GM23248 (cell line): ENCODE measurements around the gene CHIT1. TPM values are rescaled to one million over a fixed set of nuclear protein-coding genes. Genes with fewer than 3 reads are reported as not detected.
"Not testable (repeated sequence)": the region's sequence is repeated elsewhere in the genome, so short reads cannot be mapped to it uniquely, and the experiment has no call there.

Experiments used
- DNase-seq: peaks from one replicate; pipeline ENCODE4 v3.0.0-alpha.2; 2015
- H2AFZ ChIP-seq: fragments of 200-600 bp; sonication (generic); 2 replicates; pipeline ENCODE4 v1.6.1; 2016; ENCODE audit warnings: antibody characterized with exemption
- H3F3A ChIP-seq: fragments of 200-600 bp; sonication (generic); 2 replicates; pipeline ENCODE4 v1.6.1; 2016; ENCODE audit warnings: mild to moderate bottlenecking, antibody characterized with exemption, mixed run types; ENCODE audit not compliant: insufficient read depth
- H3K27ac ChIP-seq: fragments of 200-600 bp; sonication (generic); 2 replicates; pipeline ENCODE4 v1.5.1; 2016; ENCODE audit warnings: mild to moderate bottlenecking
- H3K27me3 ChIP-seq: fragments of 200-600 bp; sonication (generic); replicated peaks from 2 replicates; pipeline ENCODE4 v1.6.1; 2016; ENCODE audit warnings: mild to moderate bottlenecking; ENCODE audit not compliant: insufficient read depth
- H3K36me3 ChIP-seq: fragments of 200-600 bp; sonication (generic); 2 replicates; pipeline ENCODE4 v1.6.1; 2016; ENCODE audit warnings: low read depth, mild to moderate bottlenecking
- H3K4me1 ChIP-seq: fragments of 200-600 bp; sonication (generic); 2 replicates; pipeline ENCODE4 v1.6.1; 2016; ENCODE audit warnings: mild to moderate bottlenecking; ENCODE audit not compliant: insufficient read depth
- H3K4me2 ChIP-seq: fragments of 200-600 bp; sonication (generic); one replicate; pipeline ENCODE4 v1.6.1; 2016; ENCODE audit warnings: mild to moderate bottlenecking; ENCODE audit not compliant: unreplicated experiment
- H3K4me3 ChIP-seq: fragments of 200-600 bp; sonication (generic); 2 replicates; pipeline ENCODE4 v1.5.1; 2016; ENCODE audit warnings: mild to moderate bottlenecking
- H3K79me2 ChIP-seq: fragments of 200-600 bp; sonication (generic); 2 replicates; pipeline ENCODE4 v1.6.1; 2016; ENCODE audit warnings: mild to moderate bottlenecking; ENCODE audit not compliant: insufficient read depth
- H3K9ac ChIP-seq: fragments of 200-600 bp; sonication (generic); 2 replicates; pipeline ENCODE4 v1.6.1; 2016; ENCODE audit warnings: mild to moderate bottlenecking
- H3K9me2 ChIP-seq: fragments of 200-600 bp; sonication (generic); 2 replicates; pipeline ENCODE4 v1.6.1; 2016; ENCODE audit warnings: mixed run types, mild to moderate bottlenecking, moderate library complexity; ENCODE audit not compliant: insufficient read depth
- H3K9me3 ChIP-seq: fragments of 200-600 bp; sonication (generic); one replicate; pipeline ENCODE4 v1.6.1; 2017; ENCODE audit warnings: low read depth
- H4K20me1 ChIP-seq: fragments of 200-600 bp; sonication (generic); 2 replicates; pipeline ENCODE4 v1.6.0; 2016; ENCODE audit not compliant: insufficient read depth
- EZH2 ChIP-seq: fragments of 200-600 bp; sonication (generic); IDR thresholded peaks from 2 replicates; pipeline ENCODE4 v1.6.1; 2018; ENCODE audit warnings: antibody characterized with exemption, mild to moderate bottlenecking; ENCODE audit not compliant: insufficient read depth, poor library complexity, severe bottlenecking
- EZH2phosphoT487 ChIP-seq: fragments of 200-600 bp; sonication (generic); IDR thresholded peaks from 2 replicates; pipeline ENCODE4 v1.6.1; 2018; ENCODE audit warnings: antibody characterized with exemption, moderate library complexity, mild to moderate bottlenecking, low read depth; ENCODE audit not compliant: insufficient read depth
- WGBS, 2 experiments: methylation state at CpG; one replicate each; pipeline ENCODE4 v1.1.6; 2015 to 2017; ENCODE audit warnings: low lambda C conversion rate in 2 of 2, low coverage in 1 of 2; ENCODE audit errors: missing lambda C conversion rate in 2 of 2; 5-methylcytosine and 5-hydroxymethylcytosine counted together
- in situ Hi-C: fragments of 300-500 bp; cut with MboI; formaldehyde crosslinking; loops from 2 replicates; pipeline ENCODE4 v1.15.0; 2020
- polyA plus RNA-seq: library from polyadenylated mRNA; unstranded; fragments of >200 nt; fragmentation: Nextera tagmentation; extraction: Ambion mirVana; gene quantifications from 2 replicates; pipeline ENCODE4 v1.2.1, GENCODE V29; 2016
- total RNA-seq: library from RNA; depleted of rRNA; stranded (reverse); fragments of >200 nt; shearing (Covaris generic); gene quantifications from 2 replicates; pipeline ENCODE4 v1.2.3, GENCODE V29; 2014

Gene CHIT1
- total and polyA plus RNA-seq, 2 experiments from 2014 or later, result not detected

- Histone ChIP-seq H3K9ac (peak overlapping the region; percentile 76), H3K9me2 (no peaks in the 10 kb centered on the region), H3K4me2 (peak overlapping the region; percentile 77), H3K36me3 (no peaks in the 10 kb centered on the region), H3K79me2 (no peaks in the 10 kb centered on the region), H3K4me3 (peak overlapping the region; percentile 91), H3F3A (no peaks in the 10 kb centered on the region), H3K9me3 (no peaks in the 10 kb centered on the region), H3K4me1 (no peaks in the 10 kb centered on the region), H3K27ac (peak overlapping the region; percentile 33; the same call in 1 of the 2 replicates), H2AFZ (peak overlapping the region; percentile 95), H3K27me3 (no peaks in the 10 kb centered on the region; the same call in 1 of the 2 replicates), H4K20me1 (no peaks in the 10 kb centered on the region)
- in situ Hi-C loops, result no loop called here
- peak; percentile 90 for DNase-seq
- TF ChIP-seq EZH2phosphoT487, result no peak
- no peak for TF ChIP-seq EZH2
- WGBS, 2 experiments, result 1 to 2% methylated on average over 20 of the region's 20 CpGs
Measured at GRCh38 chr1:203267347-203267846, 37.9 kb upstream of the CHIT1 start.

- H3K36me3 ChIP-seq, H3F3A ChIP-seq, DNase-seq, H2AFZ ChIP-seq, H3K79me2 ChIP-seq, H4K20me1 ChIP-seq, H3K27ac ChIP-seq, H3K9me2 ChIP-seq, in situ Hi-C loops, H3K27me3 ChIP-seq, H3K9ac ChIP-seq, H3K4me1 ChIP-seq, H3K4me3 ChIP-seq, H3K4me2 ChIP-seq, H3K9me3 ChIP-seq: not testable (repeated sequence)
- WGBS, 2 experiments, result 30% methylated on average over 5 of the region's 5 CpGs
Measured at GRCh38 chr1:203266140-203266539, 36.7 kb upstream of the CHIT1 start.

GRCh38 chr1:203265541-203265940, 36.1 kb upstream of the CHIT1 start:
- H3K36me3 ChIP-seq, result no peaks in the 10 kb centered on the region
- H3K79me2 ChIP-seq, result no peaks in the 10 kb centered on the region
- peaks cover 3% of the 10 kb centered on the region for H3K27me3 ChIP-seq
- no peak for DNase-seq
- H3K9ac ChIP-seq, result no peak overlapping the region
- H3K9me2 ChIP-seq, result no peaks in the 10 kb centered on the region
- H3K4me1 ChIP-seq, result no peaks in the 10 kb centered on the region
- 78% methylated on average over 4 of the region's 4 CpGs for WGBS, 2 experiments
- no peak overlapping the region for H2AFZ ChIP-seq
- H3K27ac ChIP-seq, result no peak overlapping the region
- TF ChIP-seq EZH2phosphoT487 (no peak), EZH2 (no peak)
- H3K9me3 ChIP-seq, result no peaks in the 10 kb centered on the region
- H4K20me1 ChIP-seq, result no peaks in the 10 kb centered on the region
- H3F3A ChIP-seq, result no peaks in the 10 kb centered on the region
- no peak overlapping the region for H3K4me3 ChIP-seq
- H3K4me2 ChIP-seq, result no peak overlapping the region
- in situ Hi-C loops, result no loop called here

- Histone ChIP-seq H3K79me2 (no peaks in the 10 kb centered on the region), H2AFZ (no peak overlapping the region; the same call in 1 of the 2 replicates), H3F3A (no peaks in the 10 kb centered on the region), H3K4me1 (no peaks in the 10 kb centered on the region), H4K20me1 (no peaks in the 10 kb centered on the region), H3K9ac (no peak overlapping the region), H3K27ac (no peak overlapping the region), H3K4me2 (no peak overlapping the region), H3K9me2 (no peaks in the 10 kb centered on the region), H3K9me3 (no peaks in the 10 kb centered on the region), H3K27me3 (peaks cover 3% of the 10 kb centered on the region), H3K36me3 (no peaks in the 10 kb centered on the region), H3K4me3 (no peak overlapping the region)
- DNase-seq, result peak; percentile 57
- 4 to 5% methylated on average over 6 of the region's 6 CpGs for WGBS, 2 experiments
- TF ChIP-seq EZH2, result no peak
- no peak for TF ChIP-seq EZH2phosphoT487
- in situ Hi-C loops, result no loop called here
Measured at GRCh38 chr1:203264052-203264501, 34.6 kb upstream of the CHIT1 start.

- Histone ChIP-seq H3K27ac (no peak overlapping the region), H3K9me2 (no peaks in the 10 kb centered on the region), H3K4me1 (no peaks in the 10 kb centered on the region), H2AFZ (0 out of 2 replicates have a peak overlapping the region, but pooled peaks have one; percentile 26), H3K4me3 (no peak overlapping the region), H3K9me3 (no peaks in the 10 kb centered on the region), H3K79me2 (no peaks in the 10 kb centered on the region), H3K9ac (no peak overlapping the region), H3F3A (no peaks in the 10 kb centered on the region), H3K4me2 (no peak overlapping the region), H4K20me1 (no peaks in the 10 kb centered on the region), H3K27me3 (peaks cover 3% of the 10 kb centered on the region), H3K36me3 (no peaks in the 10 kb centered on the region)
- DNase-seq, result no peak
- TF ChIP-seq EZH2 (no peak), EZH2phosphoT487 (no peak)
- WGBS, 2 experiments, result 48 to 53% methylated on average over 10 of the region's 10 CpGs
- in situ Hi-C loops, result no loop called here
Measured at GRCh38 chr1:203263496-203263895, 34.0 kb upstream of the CHIT1 start.

- peaks cover 38% of the 10 kb centered on the region for H3K27me3 ChIP-seq
- H3K36me3 ChIP-seq, H3K9ac ChIP-seq, H3K4me2 ChIP-seq, H3K4me3 ChIP-seq, H2AFZ ChIP-seq, H3K9me3 ChIP-seq, H3K27ac ChIP-seq, H3K79me2 ChIP-seq, H3K4me1 ChIP-seq, H4K20me1 ChIP-seq, in situ Hi-C loops, H3F3A ChIP-seq, H3K9me2 ChIP-seq: not testable (repeated sequence)
- 78 to 81% methylated on average over 8 to 9 of the region's 9 CpGs for WGBS, 2 experiments
- DNase-seq, result peak; percentile 29
Measured at GRCh38 chr1:203256636-203257035, 27.2 kb upstream of the CHIT1 start.

- H3K4me2 ChIP-seq, H3K36me3 ChIP-seq, H3K9me3 ChIP-seq, H3K9me2 ChIP-seq, H4K20me1 ChIP-seq, in situ Hi-C loops, DNase-seq, H3K9ac ChIP-seq, H3K4me3 ChIP-seq, H3K79me2 ChIP-seq, H3K4me1 ChIP-seq, H3K27ac ChIP-seq, H2AFZ ChIP-seq, H3F3A ChIP-seq: not testable (repeated sequence)
- H3K27me3 ChIP-seq, result peaks cover 49% of the 10 kb centered on the region
Measured at GRCh38 chr1:203254782-203255181, 25.3 kb upstream of the CHIT1 start.
